IMR-90 (cell line): Measurements from ENCODE around the gene DCHS1. TPM values are rescaled to one million over a fixed set of nuclear protein-coding genes. Genes with fewer than 3 reads are reported as not detected.

Source experiments
- ATAC-seq: fragments of 200-7000 bp; cut with Tn5 transposase; 2 replicates; pipeline ENCODE4 v1.9.1; 2020; ENCODE audit warnings: low read depth, mild to moderate bottlenecking, moderate library complexity
- BruUV-seq: library from RNA; stranded (reverse); fragments of 400-500 nt; replicated peaks from 2 replicates; lab custom pipeline; 2021; lab: Mats Ljungman, UMichigan
- CTCF ChIA-PET: fragments of 300-600 bp; formaldehyde crosslinking; extraction: SDS; loops from one replicate; lab custom pipeline; 2021; ENCODE audit warnings: antibody characterized with exemption; lab: Yijun Ruan, JAX
- POLR2A ChIA-PET: fragments of 300-600 bp; sonication (Branson Sonifier 250); formaldehyde crosslinking; loops from one replicate; lab custom pipeline; 2022; ENCODE audit warnings: antibody characterized with exemption; ENCODE audit not compliant: unreplicated experiment; lab: Charles Lee
- DNase-seq: peaks from one replicate; pipeline ENCODE4 v3.0.0; 2013
- H2AFZ ChIP-seq: replicated peaks from 2 replicates; pipeline ENCODE3; 2013; ENCODE audit warnings: low read length, mild to moderate bottlenecking; ENCODE audit not compliant: poor library complexity
- H2AK5ac ChIP-seq: 2 replicates; pipeline ENCODE4 v1.6.1; 2013; ENCODE audit warnings: low read depth, low read length, inconsistent platforms
- H2AK9ac ChIP-seq: replicated peaks from 2 replicates; pipeline ENCODE3; 2013; ENCODE audit warnings: mild to moderate bottlenecking, low read depth, low read length, moderate library complexity; ENCODE audit not compliant: poor library complexity
- H2BK120ac ChIP-seq: 2 replicates; pipeline ENCODE4 v1.6.1; 2013; ENCODE audit warnings: low read depth, low read length, inconsistent platforms
- H2BK15ac ChIP-seq: 3 replicates; pipeline ENCODE4 v1.6.1; 2013; ENCODE audit warnings: low read depth, low read length, inconsistent platforms
- H2BK20ac ChIP-seq: 2 replicates; pipeline ENCODE4 v1.6.1; 2013; ENCODE audit warnings: low read depth, mild to moderate bottlenecking, inconsistent platforms, low read length, moderate library complexity
- H2BK5ac ChIP-seq: 2 replicates; pipeline ENCODE4 v1.6.1; 2013; ENCODE audit warnings: mild to moderate bottlenecking, low read depth, low read length, inconsistent platforms; ENCODE audit not compliant: poor library complexity, severe bottlenecking
- H3K14ac ChIP-seq: replicated peaks from 2 replicates; pipeline ENCODE4 v1.6.1; 2013; ENCODE audit warnings: low read depth, low read length, inconsistent platforms
- H3K18ac ChIP-seq: 2 replicates; pipeline ENCODE4 v1.6.1; 2013; ENCODE audit warnings: low read depth, low read length, control low read depth
- H3K23ac ChIP-seq: 2 replicates; pipeline ENCODE4 v1.6.1; 2013; ENCODE audit warnings: low read depth, low read length, inconsistent platforms
- H3K27ac ChIP-seq: 2 replicates; pipeline ENCODE4 v1.5.1; 2013; ENCODE audit warnings: mild to moderate bottlenecking, control low read depth, low read length; ENCODE audit not compliant: insufficient read depth
- H3K27me3 ChIP-seq: 2 replicates; pipeline ENCODE4 v1.6.1; 2013; ENCODE audit warnings: low read length; ENCODE audit not compliant: control insufficient read depth, insufficient read depth
- H3K36me3 ChIP-seq: 2 replicates; pipeline ENCODE4 v1.6.1; 2013; ENCODE audit warnings: low read length, mixed read lengths; ENCODE audit not compliant: control insufficient read depth, insufficient read depth
- H3K4ac ChIP-seq: 2 replicates; pipeline ENCODE4 v1.6.1; 2013; ENCODE audit warnings: low read depth, low read length, inconsistent platforms
- H3K4me1 ChIP-seq: 2 replicates; pipeline ENCODE4 v1.6.1; 2013; ENCODE audit warnings: low read length, mixed read lengths; ENCODE audit not compliant: control insufficient read depth, insufficient read depth
- H3K4me2 ChIP-seq: 2 replicates; pipeline ENCODE4 v1.6.1; 2013; ENCODE audit warnings: low read depth, mild to moderate bottlenecking, control low read depth, low read length, moderate library complexity
- H3K4me3 ChIP-seq: 2 replicates; pipeline ENCODE4 v1.5.1; 2013; ENCODE audit warnings: low read depth, mild to moderate bottlenecking, control low read depth, low read length, moderate library complexity; ENCODE audit not compliant: insufficient read depth
- H3K56ac ChIP-seq: 2 replicates; pipeline ENCODE4 v1.6.1; 2013; ENCODE audit warnings: low read length, inconsistent platforms; ENCODE audit not compliant: insufficient read depth; ENCODE audit errors: extremely low read depth
- H3K79me1 ChIP-seq, 2 experiments: 2 replicates each; pipeline ENCODE4 v1.6.1; 2013; ENCODE audit warnings: low read length in 2 of 2, inconsistent platforms in 1 of 2, low read depth in 1 of 2
- H3K9ac ChIP-seq: 2 replicates; pipeline ENCODE4 v1.6.1; 2013; ENCODE audit warnings: low read depth, low read length, control low read depth
- H3K9me1 ChIP-seq: 2 replicates; pipeline ENCODE4 v1.6.1; 2013; ENCODE audit warnings: low read length, inconsistent platforms; ENCODE audit not compliant: insufficient read depth
- H3K9me3 ChIP-seq: 2 replicates; pipeline ENCODE4 v1.6.1; 2013; ENCODE audit warnings: low read length; ENCODE audit not compliant: control insufficient read depth, insufficient read depth
- H4K20me1 ChIP-seq: 2 replicates; pipeline ENCODE4 v1.6.1; 2013; ENCODE audit warnings: low read length, inconsistent platforms; ENCODE audit not compliant: insufficient read depth
- H4K5ac ChIP-seq: 2 replicates; pipeline ENCODE4 v1.6.1; 2013; ENCODE audit warnings: mild to moderate bottlenecking, low read depth, low read length, control low read depth
- H4K8ac ChIP-seq, 2 experiments: 2 replicates each; pipeline ENCODE4 v1.6.1; 2013; ENCODE audit warnings: low read depth in 2 of 2, low read length in 2 of 2, control low read depth in 1 of 2, inconsistent platforms in 1 of 2
- H4K91ac ChIP-seq: 2 replicates; pipeline ENCODE4 v1.6.1; 2013; ENCODE audit warnings: low read depth, low read length, inconsistent platforms; ENCODE audit not compliant: insufficient read depth
- BHLHE40 ChIP-seq: fragments of 150-350 bp; IDR thresholded peaks from 2 replicates; pipeline ENCODE4 v1.6.1; 2016; ENCODE audit warnings: mild to moderate bottlenecking, low read depth, low read length
- CHD1 ChIP-seq: IDR thresholded peaks from 2 replicates; pipeline ENCODE4 v1.6.1; 2012; ENCODE audit warnings: low read depth, low read length, improper control_type of control experiment
- CTCF ChIP-seq: conservative IDR thresholded peaks from 2 replicates; pipeline ENCODE4 v1.5.1; 2012; ENCODE audit warnings: mild to moderate bottlenecking, low read depth, low read length, improper control_type of control experiment
- MAFK ChIP-seq: IDR thresholded peaks from 2 replicates; pipeline ENCODE4 v1.6.1; 2012; ENCODE audit warnings: low read depth, low read length, improper control_type of control experiment
- MAZ ChIP-seq: IDR thresholded peaks from 2 replicates; pipeline ENCODE4 v1.6.1; 2012; ENCODE audit warnings: low read depth, mild to moderate bottlenecking, low read length, improper control_type of control experiment, moderate library complexity, borderline replicate concordance
- NFE2L2 ChIP-seq: fragments of 150-350 bp; IDR thresholded peaks from 2 replicates; pipeline ENCODE4 v1.6.1; 2016; ENCODE audit warnings: low read depth, mild to moderate bottlenecking, low read length
- POLR2A ChIP-seq: IDR thresholded peaks from 2 replicates; pipeline ENCODE4 v1.6.1; 2012; ENCODE audit warnings: mild to moderate bottlenecking, low read depth, low read length
- RAD21 ChIP-seq: IDR thresholded peaks from 2 replicates; pipeline ENCODE4 v1.6.1; 2012; ENCODE audit warnings: low read length, improper control_type of control experiment
- SMC3 ChIP-seq: fragments of 150-350 bp; IDR thresholded peaks from 2 replicates; pipeline ENCODE4 v1.6.1; 2016; ENCODE audit warnings: low read depth, mild to moderate bottlenecking, antibody characterized with exemption, low read length, moderate library complexity
- USF2 ChIP-seq: fragments of 150-350 bp; IDR thresholded peaks from 2 replicates; pipeline ENCODE4 v1.6.1; 2017; ENCODE audit warnings: mild to moderate bottlenecking, antibody characterized with exemption, low read length, low read depth
- WGBS, 2 experiments: methylation state at CpG; one replicate each; pipeline versions ENCODE4 v1.1.5 to v1.1.7; 2013; ENCODE audit warnings: missing lambda C conversion rate in 2 of 2; ENCODE audit not compliant: insufficient read length in 1 of 2; ENCODE audit errors: extremely low coverage in 2 of 2; 5-methylcytosine and 5-hydroxymethylcytosine counted together
- dilution Hi-C: fragments of 300-500 bp; cut with HindIII; formaldehyde crosslinking; loops from one replicate; pipeline ENCODE4 v1.14.3; 2018; ENCODE audit warnings: low sequenced_read_pairs; ENCODE audit not compliant: unreplicated experiment
- in situ Hi-C: fragments of 300-500 bp; cut with MboI; formaldehyde crosslinking; loops from 3 replicates; pipeline ENCODE4 v1.14.3; 2019; ENCODE audit warnings: low sequenced_read_pairs, inconsistent platforms, mixed read lengths
- intact Hi-C: fragments of 100-400 bp; cut with micrococcal nuclease; formaldehyde crosslinking; loops from 2 replicates; pipeline ENCODE4 v1.10.0; 2022
- polyA plus RNA-seq, 3 experiments: library from polyadenylated mRNA; depleted of rRNA; stranded (reverse); fragments of >200 nt; gene quantifications; 2 replicates each; pipeline ENCODE4 v1.2.3, GENCODE V29; 2012; ENCODE audit warnings: low replicate concordance in 1 of 3
- total RNA-seq: library from RNA; depleted of rRNA; stranded (reverse); fragments of >200 nt; gene quantifications from 2 replicates; pipeline ENCODE4 v1.2.3, GENCODE V29; 2012
- TF ChIP-seq, protein P1 (sequence below): fragments of 150-350 bp; IDR thresholded peaks from 2 replicates; pipeline ENCODE4 v1.6.1; 2016; ENCODE audit warnings: low read depth, mild to moderate bottlenecking, low read length, moderate library complexity, borderline replicate concordance

The DCHS1 gene
- total and polyA plus RNA-seq, 2 of the 4 experiments (the other 2 are of a cell fraction) = 1.4 to 3.3 TPM

DNA sequence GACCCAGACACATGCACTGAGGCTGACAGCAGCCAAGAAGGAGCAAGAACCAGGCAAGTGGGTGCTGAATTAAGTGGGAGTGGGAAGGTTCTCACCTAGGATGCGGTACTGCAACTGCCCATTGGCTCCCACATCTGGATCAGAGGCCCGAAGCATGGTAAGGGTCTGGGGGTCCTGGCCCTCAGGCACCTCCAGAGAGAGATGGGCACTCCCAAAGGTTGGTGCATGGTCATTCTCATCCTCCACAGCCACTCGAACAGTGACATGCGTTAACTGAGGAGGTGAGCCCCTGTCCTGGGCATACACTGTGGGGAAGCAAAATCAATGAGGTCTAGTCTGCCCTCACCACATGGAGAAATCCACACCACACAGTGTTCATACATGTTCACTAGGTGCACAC is 27.1 kb downstream of the DCHS1 start:
- dilution Hi-C loops = no loop called here

More for the DNA sequence above, 27.1 kb downstream of the DCHS1 start:
- Histone ChIP-seq H3K18ac (no peak overlapping the region), H2AK9ac (no peak overlapping the region), H2BK20ac (no peak overlapping the region), H4K20me1 (no peaks in the 10 kb centered on the region), H3K23ac (no peak overlapping the region), H3K36me3 (peaks cover 78% of the 10 kb centered on the region), H2BK120ac (no peak overlapping the region), H3K9me3 (no peaks in the 10 kb centered on the region), H3K9me1 (no peaks in the 10 kb centered on the region), H3K56ac (no peak overlapping the region), H4K8ac (no peak overlapping the region), H4K5ac (no peak overlapping the region), H4K91ac (no peak overlapping the region), H2AFZ (no peak overlapping the region), H3K4me2 (no peak overlapping the region), H3K79me1 (no peaks in the 10 kb centered on the region), H3K4me1 (no peaks in the 10 kb centered on the region), H3K4me3 (no peak overlapping the region), H3K4ac (no peak overlapping the region), H3K14ac (no peak overlapping the region), H3K27me3 (no peaks in the 10 kb centered on the region), H3K27ac (no peak overlapping the region), H2BK15ac (no peak overlapping the region), H2AK5ac (no peak overlapping the region), H3K9ac (no peak overlapping the region), H2BK5ac (no peak overlapping the region)
- ChIA-PET CTCF (interaction anchor here (0.6 kb wide), 1 partner anchor 72 kb away, joined by 4 read pairs; no protein-coding TSS in a partner anchor), POLR2A (interaction anchor here (0.7 kb wide), 1 partner anchor 204 kb away, joined by 4 read pairs; no protein-coding TSS in a partner anchor)
- ATAC-seq = no peak
- WGBS, 2 experiments = 100% methylated on average over 1 of the region's 4 CpGs; no CpG with 5 or more reads in 1 of the 2 experiments
- no TSS peak for BruUV-seq
- no peak for TF ChIP-seq USF2
- no peak for TF ChIP-seq CHD1
- no peak for TF ChIP-seq MAFK
- TF ChIP-seq RAD21 = no peak
- TF ChIP-seq SMC3 = no peak
- no peak for TF ChIP-seq POLR2A
- TF ChIP-seq MAZ = no peak
- TF ChIP-seq, protein P1, sequence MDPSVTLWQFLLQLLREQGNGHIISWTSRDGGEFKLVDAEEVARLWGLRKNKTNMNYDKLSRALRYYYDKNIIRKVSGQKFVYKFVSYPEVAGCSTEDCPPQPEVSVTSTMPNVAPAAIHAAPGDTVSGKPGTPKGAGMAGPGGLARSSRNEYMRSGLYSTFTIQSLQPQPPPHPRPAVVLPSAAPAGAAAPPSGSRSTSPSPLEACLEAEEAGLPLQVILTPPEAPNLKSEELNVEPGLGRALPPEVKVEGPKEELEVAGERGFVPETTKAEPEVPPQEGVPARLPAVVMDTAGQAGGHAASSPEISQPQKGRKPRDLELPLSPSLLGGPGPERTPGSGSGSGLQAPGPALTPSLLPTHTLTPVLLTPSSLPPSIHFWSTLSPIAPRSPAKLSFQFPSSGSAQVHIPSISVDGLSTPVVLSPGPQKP = no peak
- TF ChIP-seq NFE2L2 = no peak
- TF ChIP-seq CTCF = no peak
- TF ChIP-seq BHLHE40 = no peak
- DNase-seq = no peak
- intact Hi-C loops = no loop called here
- in situ Hi-C loops = no loop called here
